HG03196 (cell line): Measurements from ENCODE around the gene TCF3.

Experiments
- ATAC-seq: cut with Tn5 transposase; IDR thresholded peaks from one replicate; pipeline ENCODE4 v1.9.1; 2021; ENCODE audit not compliant: unreplicated experiment

Gene TCF3

GRCh38 chr19:1567116-1567847 is 85.1 kb downstream of the TCF3 start:
- ATAC-seq: no peak

GRCh38 chr19:1566392-1567115 is 85.9 kb downstream of the TCF3 start:
- ATAC-seq: no peak

GRCh38 chr19:1563251-1563650 is 89.2 kb downstream of the TCF3 start:
- no peak for ATAC-seq

- ATAC-seq: no peak
Measured at GRCh38 chr19:1561236-1561842, 91.1 kb downstream of the TCF3 start.

GRCh38 chr19:1560286-1560882 is 92.0 kb downstream of the TCF3 start:
- ATAC-seq: no peak
